HG03135 (cell line): ENCODE results near the gene LGALS7B.
"Not testable (repeated sequence)": the region's sequence is repeated elsewhere in the genome, so short reads cannot be mapped to it uniquely, and the experiment has no call there.

ENCODE experiments used
- ATAC-seq: cut with Tn5 transposase; IDR thresholded peaks from one replicate; pipeline ENCODE4 v1.9.1; 2021; ENCODE audit warnings: mild to moderate bottlenecking, moderate library complexity; ENCODE audit not compliant: unreplicated experiment

The LGALS7B gene

GRCh38 chr19:38817081-38817480 is 28.1 kb downstream of the LGALS7B start:
- ATAC-seq: no peak

- no peak for ATAC-seq
Measured at GRCh38 chr19:38819231-38819920, 30.4 kb downstream of the LGALS7B start.

- ATAC-seq: not testable (repeated sequence)
Measured at GRCh38 chr19:38821230-38821825, 32.3 kb downstream of the LGALS7B start.

GRCh38 chr19:38825936-38826335 is 36.9 kb downstream of the LGALS7B start:
- not testable (repeated sequence) for ATAC-seq

GRCh38 chr19:38826856-38827551 is 38.0 kb downstream of the LGALS7B start:
- ATAC-seq: no peak

- not testable (repeated sequence) for ATAC-seq
Measured at GRCh38 chr19:38829203-38829602, 40.2 kb downstream of the LGALS7B start.

GRCh38 chr19:38830039-38830733 is 41.2 kb downstream of the LGALS7B start:
- ATAC-seq: no peak

- peak; percentile 43 for ATAC-seq
Measured at GRCh38 chr19:38831142-38831605, 42.2 kb downstream of the LGALS7B start.

- ATAC-seq: no peak
Measured at GRCh38 chr19:38833092-38833425, 44.1 kb downstream of the LGALS7B start.

GRCh38 chr19:38834104-38834490 is 45.1 kb downstream of the LGALS7B start:
- no peak for ATAC-seq

GRCh38 chr19:38834590-38834989 is 45.6 kb downstream of the LGALS7B start:
- no peak for ATAC-seq

- no peak for ATAC-seq
Measured at GRCh38 chr19:38836159-38836982, 47.4 kb downstream of the LGALS7B start.

- ATAC-seq: no peak
Measured at GRCh38 chr19:38836983-38837626, 48.1 kb downstream of the LGALS7B start.

GRCh38 chr19:38837656-38838121 is 48.7 kb downstream of the LGALS7B start:
- no peak for ATAC-seq

GRCh38 chr19:38838208-38838985 is 49.4 kb downstream of the LGALS7B start:
- no peak for ATAC-seq

GRCh38 chr19:38838986-38839761 is 50.2 kb downstream of the LGALS7B start:
- no peak for ATAC-seq

- no peak for ATAC-seq
Measured at GRCh38 chr19:38839816-38840582, 51.0 kb downstream of the LGALS7B start.

GRCh38 chr19:38840583-38840968 is 51.6 kb downstream of the LGALS7B start:
- ATAC-seq: no peak
